Retina (tissue), 1 donor: ENCODE data around the gene SLC34A1.

Experiments
- DNase-seq: peaks from one replicate; pipeline ENCODE4 v3.0.0-alpha.2; 2016

The SLC34A1 gene

GRCh38 chr5:177432839-177433657, 48.8 kb downstream of the SLC34A1 start:
- no peak for DNase-seq

GRCh38 chr5:177433658-177434217, 49.5 kb downstream of the SLC34A1 start:
- DNase-seq, result no peak

GRCh38 chr5:177434437-177434836, 50.2 kb downstream of the SLC34A1 start:
- DNase-seq, result no peak

- no peak for DNase-seq
Measured at GRCh38 chr5:177434942-177435738, 50.9 kb downstream of the SLC34A1 start.

GRCh38 chr5:177435847-177436536, 51.8 kb downstream of the SLC34A1 start:
- no peak for DNase-seq

- DNase-seq, result no peak
Measured at GRCh38 chr5:177437623-177438022, 53.4 kb downstream of the SLC34A1 start.

GRCh38 chr5:177438468-177438867, 54.2 kb downstream of the SLC34A1 start:
- DNase-seq, result no peak

GRCh38 chr5:177439518-177440053, 55.4 kb downstream of the SLC34A1 start:
- DNase-seq, result no peak

GRCh38 chr5:177440211-177440989, 56.2 kb downstream of the SLC34A1 start:
- DNase-seq, result no peak

GRCh38 chr5:177440990-177441780, 57.0 kb downstream of the SLC34A1 start:
- DNase-seq, result no peak

GRCh38 chr5:177442066-177442826, 58.0 kb downstream of the SLC34A1 start:
- no peak for DNase-seq

GRCh38 chr5:177443144-177443983, 59.1 kb downstream of the SLC34A1 start:
- no peak for DNase-seq

GRCh38 chr5:177444106-177445051, 60.1 kb downstream of the SLC34A1 start:
- DNase-seq, result no peak

- DNase-seq, result peak; percentile 26
Measured at GRCh38 chr5:177445052-177445916, 61.0 kb downstream of the SLC34A1 start.

GRCh38 chr5:177445917-177446199, 61.6 kb downstream of the SLC34A1 start:
- DNase-seq, result no peak

GRCh38 chr5:177446200-177447065, 62.2 kb downstream of the SLC34A1 start, which contains the start of gene PRR7:
PRR7 (plus strand) TSS chr5:177446814; CDS start chr5:177455068, 8,254 bp downstream.
- peak; percentile 91 for DNase-seq
